Adipose tissue (tissue), 3 donors: ENCODE results near the gene SLC6A17. TPM values are rescaled to one million over a fixed set of nuclear protein-coding genes. Genes with fewer than 3 reads are reported as not detected.

ENCODE experiments used
- H3K27ac ChIP-seq: one replicate; pipeline ENCODE4 v1.5.1; 2013; ENCODE audit warnings: low read depth, low read length
- WGBS, 3 donors: extraction: QIAGEN DNeasy Blood & Tissue Kit; methylation state at CpG; one replicate each; pipeline ENCODE4 v1.1.7; 2013; 5-methylcytosine and 5-hydroxymethylcytosine counted together
- polyA plus RNA-seq, 3 donors: library from polyadenylated mRNA; stranded (reverse); fragments of 200-250 nt; gene quantifications; one replicate each; pipeline ENCODE4 v1.2.3, GENCODE V29; 2013
- donor health status: healthy with polysubstance abuse.
- donor health status: Bipolar disorder and iron deficiency.
- donor health status: healthy.

SLC6A17 gene
- polyA plus RNA-seq: under 1 TPM in 2 of 3 donors, not detected in 1; 0.36 to 0.91 TPM

DNA sequence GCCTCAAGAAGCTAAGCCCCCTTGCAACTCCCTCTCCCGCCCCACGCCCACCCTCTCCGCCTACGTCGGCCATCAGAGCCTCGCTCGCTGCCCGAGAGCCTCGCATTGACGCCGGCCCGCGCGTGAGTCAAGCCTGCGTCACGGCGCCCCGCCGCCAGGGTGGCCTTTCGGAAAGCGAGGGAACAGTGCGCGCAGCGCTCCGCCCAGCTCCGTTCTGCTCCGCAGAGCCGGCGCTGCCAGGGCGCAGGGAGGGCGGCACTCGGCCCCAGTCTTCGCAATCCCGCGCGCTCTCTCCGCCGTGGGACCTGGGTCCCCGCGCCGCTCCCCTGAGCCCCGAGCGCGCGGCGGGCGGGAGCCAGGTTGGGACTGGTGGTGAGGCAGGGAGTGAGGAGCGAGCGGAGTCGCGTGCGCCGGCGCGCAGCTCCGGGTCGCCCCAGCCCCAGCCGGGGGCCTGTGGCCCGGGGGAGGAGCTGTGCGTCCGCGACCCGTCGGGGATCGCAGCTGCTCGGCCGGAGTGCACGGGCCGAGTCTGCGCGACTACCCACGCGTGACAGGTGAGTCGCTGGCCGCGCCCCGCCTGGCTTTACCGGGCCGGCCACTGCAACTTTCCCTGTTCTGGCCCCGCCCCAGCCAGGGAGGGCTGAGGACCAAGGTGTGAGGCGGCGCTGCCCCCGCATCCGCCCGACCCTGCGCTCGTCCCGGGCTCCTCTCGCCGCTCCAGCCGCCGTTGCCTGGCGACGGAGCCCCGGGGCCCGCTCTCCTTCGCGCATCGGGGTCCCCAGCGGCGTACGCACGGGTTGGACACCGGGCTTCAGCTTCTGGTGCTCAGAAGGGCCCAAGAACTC, at the start of gene SLC6A17:
TSS of gene SLC6A17 (plus strand) at position 165 of the 845 bp plus-strand sequence. CDS start 16,436 bp downstream, outside the sequence.
- no peak within 1 kb of the TSS for H3K27ac ChIP-seq
- WGBS, 3 donors: 0 to 2% (median 2%) methylated on average over 83 to 104 of the region's 104 CpGs

DNA sequence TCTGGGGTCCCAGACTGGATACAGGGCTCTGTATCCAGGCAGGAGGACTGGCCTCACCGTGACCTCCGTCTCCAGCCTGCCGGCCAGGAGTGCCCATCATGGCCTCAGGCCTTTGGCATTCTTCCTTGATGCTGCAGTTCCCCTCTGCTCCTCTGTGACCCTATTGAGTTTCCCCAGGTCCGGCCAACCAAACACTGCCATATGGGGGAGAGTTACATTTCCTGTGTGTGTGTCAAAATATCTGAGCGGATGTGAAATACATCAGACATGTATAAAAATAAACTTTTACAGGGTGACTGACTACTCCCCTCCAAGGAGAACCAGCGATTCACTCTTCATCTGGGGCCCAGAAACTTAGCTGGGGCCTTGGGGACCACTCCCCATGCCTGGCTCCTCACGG, 48.2 kb upstream of the SLC6A17 start:
- no peak overlapping the region for H3K27ac ChIP-seq
- WGBS, 3 donors: 35 to 65% (median 40%) methylated on average over 7 of the region's 7 CpGs

DNA sequence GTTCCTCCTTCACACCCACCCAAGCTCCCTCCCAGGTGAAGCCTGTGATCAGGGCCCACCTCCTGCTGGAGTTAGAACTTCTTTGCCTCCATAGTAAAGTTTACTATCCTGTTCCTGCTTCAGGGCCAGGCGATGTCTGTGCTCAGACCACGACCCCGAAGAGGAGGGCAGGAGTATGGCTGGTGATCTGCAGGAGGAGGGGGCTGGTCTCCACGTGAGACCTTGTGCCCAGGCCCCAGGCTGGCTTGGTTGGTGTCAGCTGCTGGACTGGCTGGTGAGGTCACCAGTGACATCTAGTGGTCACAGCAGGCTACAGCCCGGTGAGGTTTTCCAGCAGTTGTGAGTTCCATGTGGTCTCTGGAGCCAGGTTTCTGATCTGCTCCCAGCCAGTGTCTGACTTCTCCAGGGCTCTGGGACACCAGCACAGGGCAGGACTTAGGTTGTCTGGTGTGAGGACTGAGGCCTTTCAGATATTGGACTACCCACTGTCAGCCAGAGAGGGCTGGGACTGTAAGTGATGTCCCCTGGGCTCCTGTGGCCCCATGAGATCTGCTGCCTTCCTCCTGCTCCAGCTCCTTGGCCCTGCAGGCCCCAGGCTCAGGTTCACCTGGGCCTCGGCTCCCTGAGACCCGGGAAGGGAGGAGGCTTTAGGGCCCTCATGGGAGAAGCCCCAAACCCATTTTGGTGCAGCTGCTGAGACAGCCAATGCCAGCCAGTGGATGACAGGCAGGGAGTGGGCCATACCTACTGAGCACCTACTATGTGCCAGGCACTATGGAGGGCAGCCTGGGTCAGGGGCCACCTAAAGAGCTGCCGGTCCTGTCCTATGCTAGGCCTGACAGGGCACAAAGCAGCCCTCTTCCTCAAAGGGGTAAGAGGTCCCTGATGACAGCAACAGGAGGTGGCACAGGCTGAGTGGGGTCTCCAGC, 44.0 kb upstream of the SLC6A17 start:
- 11 to 22% (median 20%) methylated on average over 8 of the region's 8 CpGs for WGBS, 3 donors
- H3K27ac ChIP-seq: no peak overlapping the region

DNA sequence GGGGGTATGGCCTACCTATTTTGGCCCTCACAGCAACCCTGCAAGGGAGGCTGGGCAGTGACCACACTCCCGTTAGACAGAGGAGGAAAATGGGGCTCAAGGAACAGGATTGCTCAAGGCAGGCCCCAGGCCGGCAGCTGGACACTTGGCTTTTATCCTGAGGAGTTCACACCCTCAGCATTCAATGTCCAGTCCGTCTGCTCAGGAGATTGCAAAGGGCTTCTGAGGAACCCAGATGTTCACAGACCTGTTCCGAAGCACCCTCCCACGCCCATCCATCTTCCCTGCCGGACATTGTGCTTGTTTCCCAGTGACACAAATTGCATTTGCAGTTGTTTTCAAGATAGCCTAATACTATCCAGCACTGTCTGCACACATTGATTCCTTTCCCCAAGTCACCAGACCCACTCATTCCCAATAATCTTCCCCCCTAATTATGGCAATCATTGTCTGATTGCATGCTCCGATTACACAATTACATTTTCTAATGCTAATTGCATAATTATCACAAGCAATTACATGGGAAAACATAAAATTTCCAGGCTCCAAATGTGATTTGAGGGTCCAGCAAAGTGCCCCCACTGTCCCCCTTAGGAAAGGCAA, 42.3 kb upstream of the SLC6A17 start:
- no peak overlapping the region for H3K27ac ChIP-seq
- 54 to 70% (median 59%) methylated on average over 7 of the region's 7 CpGs for WGBS, 3 donors

DNA sequence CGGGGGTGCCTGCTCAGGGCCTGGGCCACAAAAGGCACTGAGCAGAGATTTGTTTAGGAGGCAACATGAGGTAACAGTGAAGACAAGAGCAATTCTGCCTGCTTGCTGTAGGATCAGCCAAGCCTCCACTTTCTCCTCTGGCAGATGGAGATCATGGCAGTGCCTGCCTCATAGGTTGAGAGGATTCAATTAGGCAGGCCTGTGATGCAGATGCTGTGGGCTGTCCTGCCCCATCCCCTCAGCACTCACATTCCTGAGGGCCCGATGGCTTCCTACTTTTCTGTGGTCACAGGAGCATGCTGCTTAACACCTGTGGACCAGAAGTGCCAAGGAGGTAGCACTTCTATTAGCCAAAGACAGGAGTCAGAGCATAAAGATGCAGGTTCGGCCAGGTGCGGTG, 39.2 kb upstream of the SLC6A17 start:
- 78 to 93% (median 85%) methylated on average over 4 of the region's 4 CpGs for WGBS, 3 donors
- no peak overlapping the region for H3K27ac ChIP-seq

DNA sequence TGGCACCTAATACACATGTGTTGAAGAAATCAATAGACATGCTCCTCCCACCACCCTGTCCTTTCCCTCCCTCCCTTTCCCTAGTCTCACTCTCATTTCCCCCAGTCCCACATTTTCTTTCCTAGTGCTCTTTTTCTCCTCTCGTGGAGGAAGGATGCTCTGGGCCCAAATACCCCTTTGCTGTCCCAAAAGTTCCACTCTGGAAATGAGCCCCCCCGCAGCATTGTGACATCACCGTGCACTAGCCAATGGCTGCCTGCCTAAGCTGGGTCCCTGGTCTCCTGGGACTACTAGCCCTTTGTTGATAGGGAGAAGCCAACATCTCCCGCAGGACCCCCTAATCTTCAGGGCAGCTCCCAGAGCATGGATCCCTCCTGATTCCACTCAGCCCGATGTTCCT, 38.2 kb upstream of the SLC6A17 start, which contains the start of gene UBL4B:
TSS of gene UBL4B (plus strand) at position 301 of the 400 bp plus-strand sequence. CDS start at position 393, 92 bp downstream.
- no peak within 1 kb of the TSS for H3K27ac ChIP-seq

DNA sequence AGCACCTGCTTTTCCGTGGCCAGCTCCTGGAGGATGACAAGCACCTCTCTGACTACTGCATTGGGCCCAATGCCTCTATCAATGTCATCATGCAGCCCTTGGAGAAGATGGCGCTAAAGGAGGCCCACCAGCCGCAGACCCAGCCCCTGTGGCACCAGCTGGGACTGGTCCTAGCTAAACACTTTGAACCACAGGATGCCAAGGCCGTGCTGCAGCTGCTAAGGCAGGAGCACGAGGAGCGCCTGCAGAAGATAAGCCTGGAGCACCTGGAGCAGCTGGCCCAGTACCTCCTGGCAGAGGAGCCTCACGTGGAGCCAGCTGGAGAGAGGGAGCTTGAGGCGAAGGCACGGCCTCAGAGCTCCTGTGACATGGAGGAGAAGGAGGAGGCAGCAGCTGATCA, 37.6 kb upstream of the SLC6A17 start:
- H3K27ac ChIP-seq: no peak overlapping the region
- 58 to 81% (median 81%) methylated on average over 9 of the region's 9 CpGs for WGBS, 3 donors

More for the DNA sequence above, 38.2 kb upstream of the SLC6A17 start, which contains the start of gene UBL4B:
- 77 to 89% (median 85%) methylated on average over 5 of the region's 5 CpGs for WGBS, 3 donors

DNA sequence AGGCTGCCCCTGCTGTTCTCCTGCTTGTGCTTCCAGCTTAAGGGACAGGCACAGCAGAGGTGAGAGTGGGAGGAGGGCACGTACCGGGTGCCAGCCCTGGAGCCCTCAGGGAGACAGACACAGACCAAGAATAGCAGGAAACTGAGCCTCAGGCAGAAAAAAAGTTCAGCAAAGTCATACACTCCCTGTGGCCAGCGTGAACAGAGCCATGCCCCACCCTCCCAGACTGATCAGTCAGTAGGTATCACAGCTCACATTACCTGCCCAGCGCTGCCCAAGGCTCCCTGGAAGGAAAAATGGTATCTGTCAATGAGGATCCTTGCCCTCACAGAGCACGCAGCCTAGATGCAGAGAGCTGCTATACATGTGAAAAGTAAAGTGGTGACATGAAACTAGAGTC, 36.7 kb upstream of the SLC6A17 start:
- whole genome bisulfite sequencing, 3 donors: 65 to 68% (median 66%) methylated on average over 5 of the region's 5 CpGs

DNA sequence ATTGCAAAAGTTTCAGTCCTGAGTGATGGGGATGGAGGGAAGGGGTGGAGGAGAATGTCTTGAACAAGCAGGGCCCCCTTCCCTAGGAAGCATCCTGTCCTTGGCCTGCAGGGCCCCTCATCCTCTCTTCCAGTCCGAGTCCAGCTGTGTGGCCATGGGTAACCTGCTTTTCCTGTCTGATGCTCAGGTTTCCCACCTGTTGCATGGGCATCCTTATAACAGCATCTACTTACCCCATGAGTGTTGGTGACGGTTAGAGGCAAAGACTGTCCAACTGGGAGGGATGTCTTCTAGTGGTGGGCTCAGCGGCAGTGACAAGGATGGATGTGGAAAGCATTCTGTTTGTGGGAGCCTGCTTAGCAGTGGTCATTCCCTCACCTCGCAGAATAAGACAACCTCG, 36.1 kb upstream of the SLC6A17 start:
- H3K27ac ChIP-seq: no peak overlapping the region
- WGBS, 3 donors: 67 to 91% (median 78%) methylated on average over 5 of the region's 5 CpGs

More for the DNA sequence above, 36.7 kb upstream of the SLC6A17 start:
- H3K27ac ChIP-seq: no peak overlapping the region

DNA sequence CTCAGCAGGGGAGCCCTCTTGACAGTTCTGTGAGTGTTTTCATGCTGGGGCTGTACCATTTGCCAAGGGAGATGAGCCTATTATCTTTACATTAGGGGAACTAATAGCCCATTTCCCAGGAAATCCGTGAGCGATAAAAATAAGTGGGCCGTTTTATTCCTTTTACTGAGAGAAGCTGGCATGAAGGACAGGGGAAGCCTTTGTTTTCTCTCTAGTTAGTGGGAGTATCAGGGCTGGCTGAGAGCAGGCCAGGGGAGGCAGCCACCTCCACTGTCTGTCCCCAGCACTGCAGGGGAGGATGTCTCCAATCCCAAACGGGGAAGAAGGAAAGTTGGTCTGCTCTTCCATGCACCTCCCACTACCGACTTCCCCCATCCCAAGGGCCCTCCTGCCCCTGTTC, 35.5 kb upstream of the SLC6A17 start:
- 40 to 60% (median 54%) methylated on average over 5 of the region's 5 CpGs for WGBS, 3 donors

DNA sequence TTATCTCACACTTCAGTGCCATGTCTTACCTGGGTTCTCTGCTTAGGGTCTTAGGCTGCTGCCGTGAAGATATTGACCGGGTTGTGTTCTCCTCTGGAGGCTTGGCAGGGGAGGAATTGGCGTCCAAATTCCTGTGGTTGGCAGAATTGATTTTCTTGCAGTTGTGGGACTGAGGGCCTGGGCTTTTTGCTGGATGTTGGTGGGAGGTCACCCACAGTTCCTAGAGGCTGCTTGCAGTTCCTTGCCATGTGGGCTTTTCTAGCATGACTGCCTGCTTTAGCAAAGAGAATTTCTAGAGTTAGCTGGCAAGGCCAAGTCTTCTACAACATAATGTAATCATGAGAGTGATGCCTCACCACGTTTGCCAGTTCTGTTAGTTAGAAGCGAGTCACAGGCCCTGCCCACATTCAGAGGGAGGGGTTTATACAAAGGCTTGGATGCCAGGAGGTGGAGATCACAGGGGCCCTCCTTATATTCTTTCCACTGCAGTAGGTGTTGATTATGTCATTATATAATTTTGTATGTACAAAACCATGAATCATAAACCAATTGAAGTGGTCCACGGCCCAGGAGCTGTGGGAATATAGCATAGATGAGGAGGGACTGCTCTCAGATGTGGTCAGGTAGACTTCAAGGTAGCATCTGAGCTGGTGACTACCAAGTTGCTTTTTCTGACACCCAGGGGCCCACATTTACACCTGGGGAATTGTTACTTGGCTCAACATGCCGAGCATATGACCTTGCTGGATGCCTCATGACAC, 31.5 kb upstream of the SLC6A17 start:
- 61 to 74% (median 71%) methylated on average over 7 of the region's 7 CpGs for WGBS, 3 donors
- no peak overlapping the region for H3K27ac ChIP-seq

More for the DNA sequence above, 35.5 kb upstream of the SLC6A17 start:
- no peak overlapping the region for H3K27ac ChIP-seq

DNA sequence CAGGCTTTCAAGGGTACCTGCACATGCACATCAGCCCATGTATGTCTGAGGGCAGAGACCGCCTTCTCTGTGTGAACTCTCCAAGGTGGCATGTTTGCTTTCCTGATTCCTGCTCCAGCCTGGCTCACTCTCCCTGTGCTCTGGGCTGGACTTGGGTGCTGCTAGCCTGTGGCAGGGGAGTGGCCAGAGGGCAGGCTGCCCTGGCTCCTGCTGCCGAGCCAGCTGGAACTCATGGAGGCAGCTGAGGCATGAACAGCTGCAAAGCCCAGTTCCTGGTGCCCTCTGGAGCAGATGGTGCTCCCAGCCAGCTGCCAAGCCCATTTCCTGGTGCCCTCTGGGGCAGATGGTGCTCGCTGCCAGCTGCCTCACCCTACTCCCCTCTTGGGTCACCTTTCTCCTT, 30.5 kb upstream of the SLC6A17 start:
- 75 to 82% (median 76%) methylated on average over 2 to 3 of the region's 3 CpGs for WGBS, 3 donors
- H3K27ac ChIP-seq: no peak overlapping the region

DNA sequence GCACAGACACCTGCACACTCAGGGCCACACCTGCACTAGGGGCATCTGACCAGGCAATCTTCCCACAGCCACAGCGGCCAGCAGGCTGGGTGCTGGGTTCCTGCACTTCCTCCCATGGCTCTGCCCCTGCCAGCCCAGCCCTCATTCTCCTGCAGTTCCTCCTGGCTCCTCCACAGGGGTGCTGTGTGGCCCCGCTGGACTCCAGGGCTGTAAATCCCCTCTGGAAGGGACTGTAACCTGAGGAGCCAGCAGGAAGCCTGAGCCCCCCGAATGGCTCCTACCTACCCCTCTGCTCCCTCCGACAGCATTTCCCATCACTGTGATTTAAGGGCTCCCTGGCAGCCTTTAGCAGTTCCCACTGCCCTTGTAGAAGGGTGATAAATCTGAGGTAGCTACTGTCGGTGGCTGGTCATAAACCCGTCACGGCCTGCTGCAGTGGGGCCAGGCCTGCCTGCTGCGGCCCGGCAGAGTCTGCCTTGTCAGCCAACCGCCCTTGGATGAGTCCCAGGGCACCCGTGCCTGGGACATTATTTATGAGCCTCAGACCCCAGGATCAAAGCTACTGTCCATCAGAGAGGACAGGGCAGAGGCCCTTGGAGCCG, 29.2 kb upstream of the SLC6A17 start:
- H3K27ac ChIP-seq: no peak overlapping the region
- WGBS, 3 donors: 25 to 45% (median 36%) methylated on average over 12 of the region's 12 CpGs

DNA sequence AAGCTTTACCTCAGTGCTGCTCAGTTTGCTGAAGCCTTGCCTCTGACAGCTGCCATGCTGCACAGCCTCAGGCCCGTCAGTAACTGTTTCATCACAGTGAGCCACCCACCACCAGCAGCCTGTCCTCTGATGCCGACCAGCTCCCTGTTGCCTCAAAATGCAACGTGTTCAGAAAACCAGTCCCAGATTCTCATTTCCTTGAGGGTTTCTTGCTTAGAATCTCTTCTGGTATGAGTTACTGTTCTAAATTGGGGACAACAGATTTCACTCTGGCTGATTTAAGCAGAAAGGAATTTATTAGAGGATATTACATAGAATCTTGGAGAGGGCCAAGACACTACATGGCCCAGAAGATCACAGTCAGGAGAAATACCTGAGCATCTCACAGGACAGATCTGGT, 27.1 kb upstream of the SLC6A17 start:
- H3K27ac ChIP-seq: no peak overlapping the region
- WGBS, 3 donors: 58 to 62% (median 59%) methylated on average over 3 of the region's 3 CpGs

DNA sequence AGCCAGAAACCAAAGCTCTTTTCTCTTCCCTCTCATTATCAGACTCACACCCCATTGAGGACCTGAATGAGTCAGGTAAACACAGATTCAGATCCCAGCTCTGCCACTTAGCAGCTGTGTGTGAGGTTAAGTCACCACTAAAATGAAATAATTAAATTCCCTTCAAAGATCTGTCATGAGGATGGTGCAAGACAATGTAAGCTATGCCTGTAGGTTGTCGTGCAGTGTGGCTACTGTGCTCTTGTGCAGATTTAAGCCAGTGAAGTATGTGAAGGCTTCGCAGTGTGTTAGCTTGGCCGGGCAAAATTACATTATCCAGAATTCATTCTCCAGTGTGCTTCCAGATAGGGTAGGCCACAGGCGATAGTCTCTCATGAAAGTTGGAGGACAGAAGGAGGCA, 24.5 kb upstream of the SLC6A17 start:
- H3K27ac ChIP-seq: no peak overlapping the region
- 92 to 95% (median 94%) methylated on average over 4 of the region's 4 CpGs for WGBS, 3 donors

DNA sequence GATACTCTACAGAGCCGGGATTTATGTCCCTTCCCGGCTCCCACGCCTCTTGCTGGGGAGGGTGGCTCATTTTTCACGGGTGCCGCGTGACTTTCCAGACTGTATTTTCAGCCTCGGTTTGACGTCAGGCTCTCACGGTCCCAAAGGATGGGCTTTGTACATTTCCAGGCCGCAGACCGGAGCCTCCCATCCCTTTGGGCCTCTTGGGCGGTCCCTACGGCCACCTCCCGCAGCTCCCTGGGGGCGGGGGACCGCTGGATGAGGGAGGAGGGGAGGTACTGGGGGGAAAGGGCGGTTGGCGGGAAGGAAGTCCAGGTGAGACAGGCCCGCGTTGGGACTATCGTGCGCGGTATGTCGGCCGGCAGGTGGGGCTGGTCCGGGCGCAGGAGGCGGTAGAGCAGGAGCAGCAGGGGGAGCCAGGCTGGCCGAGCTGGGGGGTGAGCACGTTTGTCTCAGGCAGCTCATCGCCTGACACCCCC, 20.1 kb upstream of the SLC6A17 start:
- WGBS, 3 donors: 3 to 6% (median 4%) methylated on average over 29 to 31 of the region's 31 CpGs
- H3K27ac ChIP-seq: no peak overlapping the region

DNA sequence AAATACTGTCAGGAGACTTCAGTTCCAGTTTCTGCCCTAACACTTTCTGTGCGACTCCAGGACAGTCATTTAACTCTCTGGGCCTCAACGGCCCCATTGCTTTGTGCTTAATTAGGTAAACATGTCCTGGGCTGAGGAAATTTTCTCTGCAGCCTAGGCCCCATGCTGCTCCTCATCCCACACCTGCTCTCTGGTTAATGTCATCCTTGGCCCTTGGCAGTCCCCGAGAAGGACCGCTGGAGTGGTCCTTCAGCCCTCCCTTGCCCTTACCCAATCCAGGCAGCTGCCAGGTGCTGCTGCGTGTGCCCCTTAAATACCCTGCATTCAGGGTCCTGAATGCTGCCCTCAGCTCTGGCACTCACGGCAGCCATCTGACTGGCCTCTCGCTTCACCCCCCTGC, 19.3 kb upstream of the SLC6A17 start:
- 68 to 73% (median 72%) methylated on average over 7 of the region's 7 CpGs for WGBS, 3 donors
- H3K27ac ChIP-seq: no peak overlapping the region
